ENCODE data around the gene SYT15. TPM values are rescaled to one million over a fixed set of nuclear protein-coding genes. Genes with fewer than 3 reads are reported as not detected.
A peak's percentile ranks its signal among the peaks of the same experiment; 100 is the strongest.

Gene SYT15
- total RNA-seq, 4 donors from 2014 or later: 0.55 to 4.1 (median 2.0) TPM

GRCh38 chr10:46541017-46541661 lies 37.8 kb upstream of the SYT15 start:
- 10 to 15% methylated on average over 30 to 42 of the region's 42 CpGs for WGBS, 2 donors
- no peak overlapping the region for H3K4me3 ChIP-seq (ENCODE audit: low read depth, poor library complexity, severe bottlenecking)
- intact Hi-C loops (cut with DNase I; ENCODE audit: low total_unique reads): no loop called here
- peak in 1 of 2 donors; percentile 89 for DNase-seq (ENCODE audit: low spot score in 2 of 2)
- TF ChIP-seq CTCF (IDR thresholded peaks at IDR 0.05): no peak
- no peak for TF ChIP-seq POLR2A (IDR thresholded peaks at IDR 0.05)

- intact Hi-C loops (cut with DNase I; ENCODE audit: low total_unique reads): no loop called here
- H3K4me3 ChIP-seq (ENCODE audit: low read depth, poor library complexity, severe bottlenecking): no peak overlapping the region
- WGBS, 2 donors: 83 to 84% methylated on average over 7 of the region's 7 CpGs
- no peak for TF ChIP-seq CTCF (IDR thresholded peaks at IDR 0.05)
- no peak for TF ChIP-seq POLR2A (IDR thresholded peaks at IDR 0.05)
- DNase-seq (ENCODE audit: low spot score in 2 of 2): peak in 1 of 2 donors; percentile 82
Observed at GRCh38 chr10:46541735-46542566, 37.0 kb upstream of the SYT15 start.

- 83 to 84% methylated on average over 7 of the region's 7 CpGs for WGBS, 2 donors
- peak in 1 of 2 donors; percentile 87 for DNase-seq (ENCODE audit: low spot score in 2 of 2)
- intact Hi-C loops (cut with DNase I; ENCODE audit: low total_unique reads): no loop called here
- no peak overlapping the region for H3K4me3 ChIP-seq (ENCODE audit: low read depth, poor library complexity, severe bottlenecking)
- no peak for TF ChIP-seq CTCF (IDR thresholded peaks at IDR 0.05)
- no peak for TF ChIP-seq POLR2A (IDR thresholded peaks at IDR 0.05)
Observed at GRCh38 chr10:46542567-46543465, 36.1 kb upstream of the SYT15 start.

GRCh38 chr10:46543466-46544377 lies 35.2 kb upstream of the SYT15 start:
- WGBS, 2 donors: 87% methylated on average over 14 of the region's 14 CpGs
- DNase-seq (ENCODE audit: low spot score in 2 of 2): peak in 1 of 2 donors; percentile 85

More at GRCh38 chr10:46543466-46544377, 35.2 kb upstream of the SYT15 start:
- intact Hi-C loops (cut with DNase I; ENCODE audit: low total_unique reads): no loop called here
- no peak overlapping the region for H3K4me3 ChIP-seq (ENCODE audit: low read depth, poor library complexity, severe bottlenecking)
- TF ChIP-seq POLR2A (IDR thresholded peaks at IDR 0.05) (no peak), CTCF (IDR thresholded peaks at IDR 0.05) (no peak)

Data from lower leg skin (tissue), 4 donors.